NCI-H82 (cell line): ENCODE results near the gene TMEM167A.
A peak's percentile ranks its signal among the peaks of the same experiment; 100 is the strongest.

Experiments
- DNase-seq: peaks from one replicate; lab custom pipeline; 2025; lab: John Stamatoyannopoulos, UW

TMEM167A gene

GRCh38 chr5:83076742-83077661 is at the start of gene TMEM167A, which contains the start of gene XRCC4:
Gene TMEM167A, minus strand, starts transcription at chr5:83077394. Its CDS starts 71 bp downstream, at chr5:83077323.
Gene XRCC4, plus strand, starts transcription at chr5:83077547. Its CDS starts 27,373 bp downstream, at chr5:83104920.
- peak; percentile 98 for DNase-seq

GRCh38 chr5:83126501-83126900 is 49.3 kb upstream of the TMEM167A start:
- no peak for DNase-seq

GRCh38 chr5:83125560-83125959 is 48.4 kb upstream of the TMEM167A start:
- DNase-seq, result no peak

GRCh38 chr5:83124593-83124992 is 47.4 kb upstream of the TMEM167A start:
- DNase-seq, result no peak

- DNase-seq, result no peak
Observed at GRCh38 chr5:83118976-83119375, 41.8 kb upstream of the TMEM167A start.

GRCh38 chr5:83118471-83118870 is 41.3 kb upstream of the TMEM167A start:
- DNase-seq, result no peak

GRCh38 chr5:83115816-83116215 is 38.6 kb upstream of the TMEM167A start:
- DNase-seq, result no peak

- DNase-seq, result no peak
Observed at GRCh38 chr5:83109380-83109779, 32.2 kb upstream of the TMEM167A start.

GRCh38 chr5:83107692-83108420 is 30.7 kb upstream of the TMEM167A start:
- DNase-seq, result no peak

- no peak for DNase-seq
Observed at GRCh38 chr5:83104021-83104420, 26.8 kb upstream of the TMEM167A start.

GRCh38 chr5:83102364-83102980 is 25.3 kb upstream of the TMEM167A start:
- no peak for DNase-seq

- no peak for DNase-seq
Observed at GRCh38 chr5:83101514-83101913, 24.3 kb upstream of the TMEM167A start.

GRCh38 chr5:83099445-83099844 is 22.3 kb upstream of the TMEM167A start:
- peak; percentile 27 for DNase-seq

- DNase-seq, result peak; percentile 75
Observed at GRCh38 chr5:83099001-83099400, 21.8 kb upstream of the TMEM167A start.

- DNase-seq, result no peak
Observed at GRCh38 chr5:83097689-83098231, 20.6 kb upstream of the TMEM167A start.

- no peak for DNase-seq
Observed at GRCh38 chr5:83096660-83097339, 19.6 kb upstream of the TMEM167A start.

GRCh38 chr5:83095957-83096539 is 18.9 kb upstream of the TMEM167A start:
- no peak for DNase-seq

GRCh38 chr5:83095163-83095956 is 18.2 kb upstream of the TMEM167A start:
- DNase-seq, result no peak

- no peak for DNase-seq
Observed at GRCh38 chr5:83093692-83094091, 16.5 kb upstream of the TMEM167A start.

GRCh38 chr5:83092619-83093018 is 15.4 kb upstream of the TMEM167A start:
- DNase-seq, result no peak
